Stimulated activated CD8-positive, alpha-beta memory T cell treated with anti-CD3 and anti-CD28 coated beads, Interleukin-7, amount 100 ng/mL, for 4 hours (primary cell): ENCODE results near the gene CPXM1.
"Not testable (repeated sequence)": the region's sequence is repeated elsewhere in the genome, so short reads cannot be mapped to it uniquely, and the experiment has no call there.

ENCODE experiments used
- DNase-seq, 2 donors: peaks; one replicate each; pipeline ENCODE4 v3.0.0-alpha.2; 2020; ENCODE audit warnings: low read depth in 2 of 2

The CPXM1 gene

GRCh38 chr20:2820896-2821869 is 20.8 kb upstream of the CPXM1 start:
- no peak for DNase-seq

DNA sequence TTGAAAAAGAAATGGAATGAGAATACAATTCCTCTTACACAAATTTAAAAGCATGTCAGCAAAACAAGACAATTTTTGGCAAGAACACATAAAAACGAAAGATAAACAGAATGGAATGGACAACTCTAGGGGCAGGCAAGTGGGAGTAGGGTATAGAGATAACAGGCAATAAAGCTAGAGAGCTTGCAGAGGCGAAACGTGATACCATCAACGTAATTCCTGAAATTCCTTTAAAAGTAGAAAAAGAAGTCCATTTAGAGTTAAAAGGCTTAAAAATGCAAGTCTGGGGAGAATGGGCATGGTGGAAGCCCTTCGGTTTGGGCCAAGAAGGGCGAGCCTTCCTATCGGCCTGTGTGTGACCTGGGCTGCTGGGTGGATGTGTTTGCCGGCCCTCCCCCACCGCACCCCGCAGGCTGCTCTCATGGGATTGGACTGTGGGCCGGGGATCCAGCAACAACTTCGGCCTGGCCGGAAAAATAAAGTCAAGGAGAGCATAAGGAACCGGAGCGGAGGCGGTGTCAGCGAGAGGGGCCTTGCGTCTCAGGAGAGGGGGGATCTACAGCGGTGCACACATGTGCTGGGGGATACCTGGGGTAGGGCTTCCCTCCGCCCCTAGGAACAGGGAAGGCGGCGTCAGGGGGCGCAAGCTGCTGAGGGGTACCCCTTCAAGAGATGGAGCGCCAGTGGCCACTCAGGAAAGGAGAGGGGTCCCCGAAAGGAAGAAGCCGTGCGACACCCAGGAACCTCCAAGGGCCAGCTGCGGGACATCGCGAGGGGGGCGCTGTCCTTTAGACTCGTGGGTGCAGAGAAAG is 19.9 kb upstream of the CPXM1 start:
- DNase-seq = no peak

- no peak for DNase-seq
Measured at GRCh38 chr20:2817891-2818595, 17.6 kb upstream of the CPXM1 start.

DNA sequence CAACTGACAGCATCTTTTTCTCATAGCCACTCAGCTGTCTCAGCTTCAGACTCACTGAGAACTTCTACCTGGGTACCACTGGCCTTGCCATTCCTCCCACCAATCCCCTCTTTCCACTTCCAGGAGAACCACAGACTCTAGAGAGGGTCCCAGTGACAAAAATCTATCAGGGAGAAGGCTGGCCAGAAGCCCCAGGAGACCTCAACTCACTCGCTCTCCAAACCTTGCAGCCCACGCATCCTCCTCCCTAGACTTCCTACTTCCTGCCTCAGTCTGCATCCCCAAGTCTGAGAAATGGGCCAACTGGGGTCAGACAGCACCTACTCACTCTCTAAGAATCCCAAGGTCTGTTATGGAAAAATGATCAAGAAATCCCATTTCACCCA is 16.9 kb upstream of the CPXM1 start:
- DNase-seq = no peak

GRCh38 chr20:2816583-2817340 is 16.3 kb upstream of the CPXM1 start:
- no peak for DNase-seq

- no peak for DNase-seq
Measured at GRCh38 chr20:2816030-2816582, 15.7 kb upstream of the CPXM1 start, which contains the start of gene TMEM239. Gene TMEM239, plus strand, starts transcription at chr20:2816364. Its CDS starts 191 bp downstream, at chr20:2816555.

DNA sequence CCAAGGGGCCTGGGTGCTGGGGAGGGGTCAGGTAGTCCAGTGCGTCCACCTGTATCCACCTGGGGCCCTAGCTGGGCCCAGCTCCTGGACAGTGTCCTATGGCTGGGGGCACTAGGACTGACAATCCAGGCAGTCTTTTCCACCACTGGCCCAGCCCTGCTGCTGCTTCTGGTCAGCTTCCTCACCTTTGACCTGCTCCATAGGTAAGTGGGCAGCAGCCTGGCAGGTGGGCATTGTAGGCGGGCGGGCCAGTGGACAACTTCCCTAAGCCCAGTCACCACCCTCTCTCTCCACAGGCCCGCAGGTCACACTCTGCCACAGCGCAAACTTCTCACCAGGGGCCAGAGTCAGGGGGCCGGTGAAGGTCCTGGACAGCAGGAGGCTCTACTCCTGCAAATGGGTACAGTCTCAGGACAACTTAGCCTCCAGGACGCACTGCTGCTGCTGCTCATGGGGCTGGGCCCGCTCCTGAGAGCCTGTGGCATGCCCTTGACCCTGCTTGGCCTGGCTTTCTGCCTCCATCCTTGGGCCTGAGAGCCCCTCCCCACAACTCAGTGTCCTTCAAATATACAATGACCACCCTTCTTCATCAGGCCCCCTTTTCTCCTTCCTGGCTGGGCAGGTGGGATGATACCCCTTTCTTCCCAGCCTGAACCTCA is 14.9 kb upstream of the CPXM1 start:
- no peak for DNase-seq

GRCh38 chr20:2814587-2815051 is 14.2 kb upstream of the CPXM1 start, which contains the start of gene C20orf141:
Gene C20orf141, plus strand, starts transcription at chr20:2814987. Its CDS starts 198 bp downstream, at chr20:2815185.
- no peak for DNase-seq

DNA sequence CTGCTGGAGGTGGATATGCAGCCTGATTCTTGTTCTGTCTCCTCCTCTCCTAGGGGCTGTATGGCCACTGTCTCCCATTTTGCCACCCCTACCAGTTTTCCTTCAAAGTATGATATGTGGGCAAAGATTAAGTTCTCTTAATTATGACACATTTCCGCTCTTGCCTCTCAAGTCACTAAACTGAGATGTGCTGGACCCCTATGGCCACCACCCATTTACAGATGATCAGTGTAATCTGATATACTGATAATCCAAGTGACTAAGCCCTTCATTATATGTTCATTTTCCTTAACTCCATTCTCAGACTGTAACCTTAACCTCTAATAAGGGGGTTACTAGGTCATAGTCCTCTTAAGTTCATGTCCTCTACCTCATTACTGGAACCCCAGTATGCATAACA is 13.6 kb upstream of the CPXM1 start:
- DNase-seq = no peak

DNA sequence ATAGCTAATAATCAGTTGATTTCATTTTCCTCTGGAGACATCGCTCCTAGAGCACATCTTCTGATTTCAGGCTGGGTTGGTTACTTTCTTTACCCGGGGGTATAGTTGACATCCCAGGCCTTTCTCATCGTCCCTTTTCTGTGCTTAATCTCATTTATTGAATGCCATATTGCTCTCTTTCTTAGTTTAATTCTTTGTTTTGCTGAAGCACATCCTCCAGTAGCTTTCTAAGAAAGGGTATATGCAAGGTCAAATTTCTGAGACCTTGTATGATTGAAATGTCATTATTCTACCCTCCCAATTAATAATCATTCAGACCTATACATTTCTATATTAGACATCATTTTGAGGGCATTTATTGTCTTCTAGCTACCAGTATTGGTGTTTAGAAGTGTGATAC is 11.8 kb upstream of the CPXM1 start:
- DNase-seq = no peak

DNA sequence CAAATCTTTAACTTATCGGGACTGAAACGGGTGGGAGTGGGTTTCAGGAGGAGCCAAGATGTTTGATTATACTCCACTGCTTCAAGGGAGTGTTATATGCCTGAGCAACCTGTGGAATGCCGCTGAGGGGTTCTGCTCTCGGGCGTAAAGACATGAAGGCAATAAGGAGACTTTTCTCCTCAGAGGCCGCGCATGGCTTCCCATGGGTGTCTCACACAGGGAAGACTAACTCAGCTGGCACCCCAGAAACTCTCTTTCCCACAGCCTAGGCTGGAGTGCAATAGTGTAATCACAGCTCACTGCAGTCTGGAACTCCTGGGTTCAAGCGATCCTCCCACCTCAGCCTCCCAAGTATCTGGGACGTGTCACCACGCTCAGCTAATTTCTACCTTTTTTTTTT is 9.3 kb upstream of the CPXM1 start:
- DNase-seq = no peak

DNA sequence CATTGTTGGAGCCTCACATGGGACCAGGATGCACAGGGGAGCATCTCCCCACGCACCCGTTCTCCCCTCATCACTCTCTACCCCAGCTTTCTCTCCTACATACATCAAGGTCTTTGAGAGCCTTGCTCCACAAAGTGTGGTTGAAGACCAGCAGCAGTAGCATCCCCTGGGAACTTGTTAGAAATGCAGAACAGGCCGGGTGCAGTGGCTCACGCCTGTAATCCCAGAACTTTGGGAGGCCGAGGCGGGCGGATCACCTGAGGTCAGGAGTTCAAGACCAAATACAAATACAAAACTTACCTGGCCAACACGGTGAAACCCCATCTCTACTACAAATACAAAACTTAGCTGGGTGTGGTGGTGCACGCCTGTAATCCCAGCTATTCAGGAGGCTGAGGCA is 7.5 kb upstream of the CPXM1 start:
- DNase-seq = not testable (repeated sequence)

DNA sequence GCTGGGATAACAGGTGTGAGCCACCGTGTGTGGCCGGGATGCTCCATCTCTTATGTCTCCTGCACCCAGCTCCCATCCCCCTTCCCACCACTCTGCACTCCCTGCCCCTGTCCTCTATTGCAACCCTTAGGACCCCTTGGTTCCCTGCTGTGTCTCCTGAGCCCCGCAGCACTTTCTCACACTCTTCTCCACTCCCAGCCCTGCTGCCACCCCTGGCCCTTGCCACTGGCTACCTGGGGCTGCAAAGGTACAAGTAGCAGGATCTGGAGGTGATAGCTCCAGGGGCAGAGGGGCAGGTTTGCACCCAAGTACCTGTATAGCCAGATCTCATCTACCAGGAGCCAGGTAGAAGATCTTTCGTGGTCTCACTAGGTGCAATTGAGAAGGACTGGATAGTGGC is 6.6 kb upstream of the CPXM1 start:
- no peak for DNase-seq

GRCh38 chr20:2806351-2806701 is 5.9 kb upstream of the CPXM1 start:
- DNase-seq = no peak

- DNase-seq = no peak
Measured at GRCh38 chr20:2805689-2806350, 5.4 kb upstream of the CPXM1 start.

DNA sequence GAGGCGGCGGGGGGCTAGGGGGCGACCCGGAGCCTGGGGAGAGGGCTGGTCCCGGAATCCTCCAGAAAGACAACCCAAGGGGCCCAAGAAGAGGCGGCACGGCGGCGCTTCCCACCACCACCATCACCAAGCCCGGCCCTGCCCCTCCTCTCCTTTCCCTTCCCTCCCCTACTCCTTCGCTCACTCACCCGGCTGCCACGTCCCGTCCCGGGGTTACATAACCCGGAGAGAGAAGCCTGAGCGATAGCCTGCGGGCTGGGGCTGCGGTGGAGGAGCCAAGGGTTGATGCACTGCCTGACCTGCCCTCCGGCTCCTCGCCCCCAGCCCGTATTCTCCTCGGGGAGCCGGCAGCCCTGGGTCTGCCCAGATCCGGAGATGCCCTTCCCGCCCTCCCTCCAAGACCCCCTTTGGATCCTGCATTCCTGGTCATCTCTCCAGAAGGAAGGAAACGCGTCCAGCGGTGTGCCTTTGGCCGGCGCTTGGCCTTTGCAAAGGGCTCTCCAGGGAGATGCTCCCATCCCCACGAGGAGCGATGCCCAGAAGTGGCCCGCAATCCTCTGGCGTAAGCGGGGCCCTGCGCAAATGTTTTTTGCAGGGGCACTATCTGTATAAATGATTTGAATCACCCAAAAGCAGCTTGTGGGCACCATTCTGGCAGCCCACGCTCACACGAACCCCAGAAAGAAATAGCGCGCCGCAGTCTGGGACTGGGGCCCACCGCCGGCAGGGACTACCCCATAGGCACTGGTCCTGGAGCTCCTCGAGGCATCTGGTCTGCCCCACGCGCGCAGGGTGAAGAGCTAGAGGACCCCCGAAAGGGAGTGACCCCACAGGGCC is 4.6 kb upstream of the CPXM1 start:
- no peak for DNase-seq

GRCh38 chr20:2804041-2804828 is 3.8 kb upstream of the CPXM1 start:
- no peak for DNase-seq

GRCh38 chr20:2801286-2801728 is 880 bp upstream of the CPXM1 start:
- DNase-seq = no peak
